Measurements from ENCODE around the gene ALDH3B2. TPM values are rescaled to one million over a fixed set of nuclear protein-coding genes. Genes with fewer than 3 reads are reported as not detected.
"Not testable (repeated sequence)": the region's sequence is repeated elsewhere in the genome, so short reads cannot be mapped to it uniquely, and the experiment has no call there.

The ALDH3B2 gene
- total RNA-seq, 1 experiment from 2014 or later, result not detected

DNA sequence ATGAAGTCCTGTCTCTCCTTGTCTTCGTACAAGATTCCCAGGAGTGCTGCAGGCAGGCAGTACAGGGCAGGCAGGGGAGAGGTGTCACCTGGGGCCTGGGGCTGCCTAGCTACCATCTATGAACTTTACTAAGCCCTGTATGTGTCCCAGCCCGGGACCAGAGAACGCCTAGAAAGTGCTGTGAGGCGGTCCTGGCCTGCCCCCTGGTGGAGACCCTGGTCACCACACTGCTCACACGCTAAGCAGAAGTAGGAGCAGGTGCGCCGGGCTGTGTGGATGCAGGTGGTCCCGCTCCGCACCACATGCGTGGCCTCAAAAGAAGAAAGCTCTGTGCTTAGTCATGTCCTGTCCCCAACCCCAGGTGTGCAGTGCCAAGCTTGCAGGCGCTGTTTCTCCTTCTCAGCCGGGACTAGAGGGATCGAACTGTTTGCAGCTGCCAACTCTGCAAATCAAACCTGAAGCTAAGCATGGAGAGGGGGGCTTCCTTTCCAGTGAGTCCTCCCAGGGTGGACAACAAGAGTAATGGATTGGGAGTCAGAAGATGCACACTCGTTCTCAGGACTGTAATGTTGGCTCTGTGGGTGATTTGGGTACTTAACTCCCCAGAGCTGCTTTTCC, 39.6 kb upstream of the ALDH3B2 start:
- H3K4me1 ChIP-seq (ENCODE audit: control insufficient read depth in 1 of 2, insufficient read depth in 2 of 2, low read length in 2 of 2); H2AFZ ChIP-seq (ENCODE audit: low read depth, low read length, poor library complexity, severe bottlenecking); H3K27me3 ChIP-seq (ENCODE audit: insufficient read depth, low read length); DNase-seq (ENCODE audit: low read depth, low spot score); BruUV-seq (replicated peaks); H3K79me2 ChIP-seq (ENCODE audit: insufficient read depth, low read length); H3K36me3 ChIP-seq (ENCODE audit: control insufficient read depth in 1 of 2, insufficient read depth in 2 of 2, low read length in 2 of 2); H3K9ac ChIP-seq (ENCODE audit: low read length); H3K4me2 ChIP-seq (ENCODE audit: low read length); POLR2A ChIA-PET; H3K9me3 ChIP-seq (ENCODE audit: control insufficient read depth in 1 of 2, insufficient read depth in 1 of 2, low read depth in 1 of 2, low read length in 2 of 2); H3K4me3 ChIP-seq (replicated peaks in 1 of 2; ENCODE audit: low read depth in 1 of 2, low read length in 2 of 2); H3K9me2 ChIP-seq (ENCODE audit: insufficient read depth); H4K20me1 ChIP-seq (ENCODE audit: insufficient read depth); ATAC-seq; H3K27ac ChIP-seq (ENCODE audit: low read depth, low read length): not testable (repeated sequence)
- ChIA-PET RAD21 (ENCODE audit: low non-redundant PET in 1 of 2, low total read pairs in 2 of 2, uncharacterized antibody in 2 of 2, unreplicated experiment in 2 of 2) (interaction anchor here in 1 of 2 experiments (1.2 kb wide), 1 partner anchor 84 kb away, joined by 3 read pairs; the partner anchor contains the start of gene NUDT8), CTCF (interaction anchor here (0.6 to 2.8 kb wide), 3 partner anchors 22 to 100 kb away, joined by 3 to 16 read pairs (median 3); partner anchors contain the start of gene NUDT8)
- intact Hi-C loops (cut with micrococcal nuclease), result loop anchor here (10.0 kb wide), 1 partner anchor 79 kb away; the partner anchor contains the start of gene TBX10
- peak; percentile 46 for TF ChIP-seq RAD21 (IDR thresholded peaks at IDR 0.05; ENCODE audit: low read depth)
- TF ChIP-seq, protein P1, sequence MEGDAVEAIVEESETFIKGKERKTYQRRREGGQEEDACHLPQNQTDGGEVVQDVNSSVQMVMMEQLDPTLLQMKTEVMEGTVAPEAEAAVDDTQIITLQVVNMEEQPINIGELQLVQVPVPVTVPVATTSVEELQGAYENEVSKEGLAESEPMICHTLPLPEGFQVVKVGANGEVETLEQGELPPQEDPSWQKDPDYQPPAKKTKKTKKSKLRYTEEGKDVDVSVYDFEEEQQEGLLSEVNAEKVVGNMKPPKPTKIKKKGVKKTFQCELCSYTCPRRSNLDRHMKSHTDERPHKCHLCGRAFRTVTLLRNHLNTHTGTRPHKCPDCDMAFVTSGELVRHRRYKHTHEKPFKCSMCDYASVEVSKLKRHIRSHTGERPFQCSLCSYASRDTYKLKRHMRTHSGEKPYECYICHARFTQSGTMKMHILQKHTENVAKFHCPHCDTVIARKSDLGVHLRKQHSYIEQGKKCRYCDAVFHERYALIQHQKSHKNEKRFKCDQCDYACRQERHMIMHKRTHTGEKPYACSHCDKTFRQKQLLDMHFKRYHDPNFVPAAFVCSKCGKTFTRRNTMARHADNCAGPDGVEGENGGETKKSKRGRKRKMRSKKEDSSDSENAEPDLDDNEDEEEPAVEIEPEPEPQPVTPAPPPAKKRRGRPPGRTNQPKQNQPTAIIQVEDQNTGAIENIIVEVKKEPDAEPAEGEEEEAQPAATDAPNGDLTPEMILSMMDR (IDR thresholded peaks at IDR 0.05 in 2 of 3, conservative IDR thresholded peaks at IDR 0.05 in 1 of 3; ENCODE audit: borderline replicate concordance in 1 of 3, insufficient read depth in 1 of 3, low read depth in 2 of 3, low read length in 2 of 3), result peak in 1 of 3 experiments; percentile 38; a peak in 2 of 6 replicates

DNA sequence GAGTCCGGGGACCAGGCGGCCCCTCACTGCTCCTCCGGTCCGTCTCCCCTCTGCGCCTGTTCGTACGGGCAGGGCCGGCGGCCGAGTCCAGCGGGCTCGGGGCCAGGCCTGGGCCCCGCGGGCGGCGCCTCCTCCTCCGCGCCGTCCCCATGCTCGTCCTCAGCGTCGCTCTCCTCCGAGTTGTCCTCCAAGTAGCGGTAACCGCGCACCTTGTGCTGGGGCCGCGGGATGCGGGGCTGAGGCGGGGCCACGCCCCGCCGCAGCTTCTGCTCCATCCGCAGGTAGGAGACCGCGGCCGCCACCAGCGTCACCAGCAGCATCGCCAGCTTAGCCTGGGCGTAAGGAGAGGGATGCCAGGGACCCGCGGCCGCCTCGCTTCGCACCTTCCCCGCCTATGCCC, 37.3 kb upstream of the ALDH3B2 start:
- DNase-seq (ENCODE audit: low read depth, low spot score); H3K27ac ChIP-seq (ENCODE audit: low read depth, low read length); H3K4me3 ChIP-seq (replicated peaks in 1 of 2; ENCODE audit: low read depth in 1 of 2, low read length in 2 of 2); BruUV-seq (replicated peaks); ATAC-seq; H2AFZ ChIP-seq (ENCODE audit: low read depth, low read length, poor library complexity, severe bottlenecking); H3K36me3 ChIP-seq (ENCODE audit: control insufficient read depth in 1 of 2, insufficient read depth in 2 of 2, low read length in 2 of 2); H3K9me3 ChIP-seq (ENCODE audit: control insufficient read depth in 1 of 2, insufficient read depth in 1 of 2, low read depth in 1 of 2, low read length in 2 of 2); H3K4me2 ChIP-seq (ENCODE audit: low read length); CTCF ChIA-PET; H3K79me2 ChIP-seq (ENCODE audit: insufficient read depth, low read length); H3K4me1 ChIP-seq (ENCODE audit: control insufficient read depth in 1 of 2, insufficient read depth in 2 of 2, low read length in 2 of 2); H3K9me2 ChIP-seq (ENCODE audit: insufficient read depth); POLR2A ChIA-PET; RAD21 ChIA-PET (ENCODE audit: low non-redundant PET in 1 of 2, low total read pairs in 2 of 2, uncharacterized antibody in 2 of 2, unreplicated experiment in 2 of 2); H3K27me3 ChIP-seq (ENCODE audit: insufficient read depth, low read length); H3K9ac ChIP-seq (ENCODE audit: low read length); H4K20me1 ChIP-seq (ENCODE audit: insufficient read depth): not testable (repeated sequence)
- intact Hi-C loops (cut with micrococcal nuclease), result loop anchor here (10.0 kb wide), 1 partner anchor 77 kb away; the partner anchor contains the start of gene TBX10

DNA sequence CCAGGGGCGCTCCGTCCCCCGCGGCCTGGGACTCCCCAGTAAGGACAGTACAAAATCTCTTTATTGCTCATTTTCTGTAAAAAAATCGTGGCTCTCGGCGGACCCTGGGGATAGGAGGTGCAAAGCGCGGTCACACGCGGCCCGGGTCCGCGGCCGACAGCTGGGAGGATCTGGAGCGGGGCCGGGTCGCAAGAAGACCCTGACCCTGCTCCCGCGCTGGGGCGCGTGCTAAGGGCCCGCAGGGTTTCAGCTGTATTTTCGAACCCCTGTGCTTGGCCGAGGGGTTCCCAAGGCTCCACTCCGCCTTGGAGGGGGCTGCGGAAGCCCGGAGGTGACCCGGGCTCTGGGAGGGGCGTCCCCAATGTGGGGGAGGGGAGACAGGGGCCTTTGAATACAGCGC, 36.8 kb upstream of the ALDH3B2 start:
- not testable (repeated sequence) for H3K27me3 ChIP-seq (ENCODE audit: insufficient read depth, low read length)

DNA sequence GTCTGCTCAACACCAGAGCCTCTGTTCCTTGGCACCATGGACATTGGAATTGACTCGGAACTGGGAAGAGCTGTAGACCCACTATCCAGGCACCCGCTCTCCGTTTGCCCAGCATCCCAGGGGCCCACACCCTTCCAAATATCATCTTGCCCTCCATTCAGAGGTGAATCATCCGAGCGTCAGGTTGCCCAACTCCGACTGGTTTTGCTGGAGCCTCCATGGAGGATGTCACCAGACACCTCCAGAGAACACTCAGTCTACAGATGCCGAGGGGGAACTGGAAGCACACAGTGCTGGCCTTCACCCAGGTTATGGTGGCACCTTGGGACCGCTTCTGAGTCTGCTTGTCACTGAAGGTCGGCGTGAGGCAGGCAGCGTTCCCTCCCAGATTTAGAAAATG, 35.4 kb upstream of the ALDH3B2 start:
- RAD21 ChIA-PET (ENCODE audit: low non-redundant PET in 1 of 2, low total read pairs in 2 of 2, uncharacterized antibody in 2 of 2, unreplicated experiment in 2 of 2); DNase-seq (ENCODE audit: low read depth, low spot score); H3K9me3 ChIP-seq (ENCODE audit: control insufficient read depth in 1 of 2, insufficient read depth in 1 of 2, low read depth in 1 of 2, low read length in 2 of 2); CTCF ChIA-PET; H3K4me1 ChIP-seq (ENCODE audit: control insufficient read depth in 1 of 2, insufficient read depth in 2 of 2, low read length in 2 of 2); H3K4me3 ChIP-seq (replicated peaks in 1 of 2; ENCODE audit: low read depth in 1 of 2, low read length in 2 of 2); H2AFZ ChIP-seq (ENCODE audit: low read depth, low read length, poor library complexity, severe bottlenecking); POLR2A ChIA-PET; H3K4me2 ChIP-seq (ENCODE audit: low read length); H3K27me3 ChIP-seq (ENCODE audit: insufficient read depth, low read length); H4K20me1 ChIP-seq (ENCODE audit: insufficient read depth); H3K9ac ChIP-seq (ENCODE audit: low read length); H3K36me3 ChIP-seq (ENCODE audit: control insufficient read depth in 1 of 2, insufficient read depth in 2 of 2, low read length in 2 of 2); H3K27ac ChIP-seq (ENCODE audit: low read depth, low read length); ATAC-seq; H3K9me2 ChIP-seq (ENCODE audit: insufficient read depth); BruUV-seq (replicated peaks); H3K79me2 ChIP-seq (ENCODE audit: insufficient read depth, low read length): not testable (repeated sequence)
- intact Hi-C loops (cut with micrococcal nuclease), result loop anchor here (10.0 kb wide), 1 partner anchor 75 kb away; the partner anchor contains the start of gene TBX10

More for the DNA sequence above, 36.8 kb upstream of the ALDH3B2 start:
- DNase-seq (ENCODE audit: low read depth, low spot score); H3K4me3 ChIP-seq (replicated peaks in 1 of 2; ENCODE audit: low read depth in 1 of 2, low read length in 2 of 2); H3K27ac ChIP-seq (ENCODE audit: low read depth, low read length); H2AFZ ChIP-seq (ENCODE audit: low read depth, low read length, poor library complexity, severe bottlenecking); H3K4me1 ChIP-seq (ENCODE audit: control insufficient read depth in 1 of 2, insufficient read depth in 2 of 2, low read length in 2 of 2); BruUV-seq (replicated peaks); ATAC-seq; H3K9me2 ChIP-seq (ENCODE audit: insufficient read depth); H3K4me2 ChIP-seq (ENCODE audit: low read length); H3K36me3 ChIP-seq (ENCODE audit: control insufficient read depth in 1 of 2, insufficient read depth in 2 of 2, low read length in 2 of 2); CTCF ChIA-PET; H3K9ac ChIP-seq (ENCODE audit: low read length); H4K20me1 ChIP-seq (ENCODE audit: insufficient read depth); H3K9me3 ChIP-seq (ENCODE audit: control insufficient read depth in 1 of 2, insufficient read depth in 1 of 2, low read depth in 1 of 2, low read length in 2 of 2); POLR2A ChIA-PET; H3K79me2 ChIP-seq (ENCODE audit: insufficient read depth, low read length); RAD21 ChIA-PET (ENCODE audit: low non-redundant PET in 1 of 2, low total read pairs in 2 of 2, uncharacterized antibody in 2 of 2, unreplicated experiment in 2 of 2): not testable (repeated sequence)
- intact Hi-C loops (cut with micrococcal nuclease), result loop anchor here (10.0 kb wide), 1 partner anchor 76 kb away; the partner anchor contains the start of gene TBX10

All from HCT116 (cell line).